Vagina (tissue), 2 donors: Measurements from ENCODE around the gene GON4L.

Experiments used
- POLR2A ChIP-seq, 2 donors: fragments of 450-650 bp; IDR thresholded peaks; one replicate each; pipeline ENCODE4 v1.6.1; 2017; ENCODE audit warnings: antibody characterized with exemption in 2 of 2, mild to moderate bottlenecking in 2 of 2, moderate library complexity in 2 of 2
- POLR2AphosphoS5 ChIP-seq, 2 donors: sonication (generic); formaldehyde crosslinking; IDR thresholded peaks; one replicate each; pipeline ENCODE4 v1.9.0; 2017; ENCODE audit warnings: antibody characterized with exemption in 2 of 2, mild to moderate bottlenecking in 2 of 2, low read depth in 1 of 2; ENCODE audit not compliant: insufficient read depth in 1 of 2

DNA sequence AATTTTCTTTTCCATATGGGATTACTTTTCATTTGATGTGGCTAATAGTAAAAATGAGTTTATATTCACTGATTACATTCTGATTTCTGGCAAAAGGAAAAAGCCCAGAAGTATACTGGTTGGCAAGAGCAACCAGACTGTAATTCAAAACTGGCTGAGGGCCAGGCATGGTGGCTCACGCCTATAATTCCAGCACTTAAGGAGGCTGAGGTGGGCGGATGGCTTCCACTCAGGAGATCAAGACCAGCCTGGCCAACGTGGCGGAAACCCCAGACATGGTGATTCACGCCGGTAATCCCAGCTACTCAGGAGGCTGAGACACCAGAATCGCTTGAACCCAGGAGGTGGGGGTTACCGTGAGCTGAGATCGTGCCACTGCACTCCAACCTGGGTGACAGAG is 16.8 kb upstream of the GON4L start:
- no peak for TF ChIP-seq POLR2AphosphoS5 (IDR thresholded peaks at IDR 0.05; ENCODE audit: insufficient read depth in 1 of 2, low read depth in 1 of 2)
- TF ChIP-seq POLR2A (IDR thresholded peaks at IDR 0.05) = no peak
